Transverse colon (tissue), 4 donors: ENCODE measurements around the gene STAU1.

ENCODE experiments used
- CTCF ChIP-seq, 5 experiments: fragments of 200-600 bp in 3 of 5; fragments of 450-650 bp in 2 of 5; sonication (generic) in 3 of 5; IDR thresholded peaks; 1 replicate in 2 of 5; 2 replicates in 3 of 5; pipeline ENCODE4 v1.5.1; 2016 to 2017; ENCODE audit warnings: antibody characterized with exemption in 5 of 5, inconsistent platforms in 3 of 5, mild to moderate bottlenecking in 2 of 5, moderate library complexity in 1 of 5
- EP300 ChIP-seq: sonication (generic); formaldehyde crosslinking; IDR thresholded peaks from one replicate; pipeline ENCODE4 v1.6.1; 2017; ENCODE audit warnings: antibody characterized with exemption, low read depth
- POLR2A ChIP-seq: fragments of 450-650 bp; IDR thresholded peaks from one replicate; pipeline ENCODE4 v1.6.1; 2016; ENCODE audit warnings: antibody characterized with exemption, mild to moderate bottlenecking, moderate library complexity
- POLR2AphosphoS5 ChIP-seq, 3 donors: sonication (generic); formaldehyde crosslinking; IDR thresholded peaks; one replicate each; pipeline ENCODE4 v1.6.1; 2016; ENCODE audit warnings: antibody characterized with exemption in 3 of 3

- TF ChIP-seq CTCF (IDR thresholded peaks at IDR 0.05) (no peak), EP300 (no peak), POLR2AphosphoS5 (IDR thresholded peaks at IDR 0.05) (no peak), POLR2A (no peak)
Measured at GRCh38 chr20:49181265-49181877, 6.8 kb downstream of the STAU1 start.
